Measurements from ENCODE around the gene RANBP10. TPM values are rescaled to one million over a fixed set of nuclear protein-coding genes. Genes with fewer than 3 reads are reported as not detected.
A peak's percentile ranks its signal among the peaks of the same experiment; 100 is the strongest.

Gene RANBP10
- 10 to 100 TPM in 1 of 2 donors, 1 to 10 TPM in 1; 9.8 to 12.8 TPM for total RNA-seq
- 10 to 100 TPM; 14.9 to 15.5 TPM for polyA plus RNA-seq

GRCh38 chr16:67806428-67807147, at the start of gene RANBP10, which contains the start of gene TSNAXIP1:
Gene RANBP10, minus strand, starts transcription at chr16:67806560. Its CDS starts 24 bp downstream, at chr16:67806536.
Gene TSNAXIP1, plus strand, starts transcription at chr16:67806889. Its CDS starts 261 bp downstream, at chr16:67807150.
- Histone ChIP-seq H3K4me3 (ENCODE audit: low read depth in 1 of 3, low read length in 3 of 3) (peak within 1 kb of the TSS; percentile 83 to 97 (median 85)), H3K36me3 (ENCODE audit: control insufficient read depth in 4 of 4, insufficient read depth in 3 of 4, low read depth in 1 of 4, low read length in 3 of 4) (peaks cover 0 to 10% (median 5%) of the 10 kb centered on the region in 4 donors), H3K9me3 (ENCODE audit: control insufficient read depth in 4 of 4, low read length in 3 of 4) (no peaks in the 10 kb centered on the region), H3K4me1 (ENCODE audit: control insufficient read depth in 4 of 4, insufficient read depth in 4 of 4, low read length in 3 of 4) (peaks cover 7 to 36% (median 30%) of the 10 kb centered on the region in 4 donors), H3K27ac (ENCODE audit: low read depth in 1 of 2, low read length in 2 of 2) (peak within 1 kb of the TSS; percentile 73 to 88), H3K27me3 (ENCODE audit: control insufficient read depth in 4 of 4, insufficient read depth in 4 of 4, low read length in 3 of 4) (no peaks in the 10 kb centered on the region), H3K9ac (ENCODE audit: low read depth in 1 of 2, low read length in 2 of 2) (peak within 1 kb of the TSS; percentile 71 to 89)
- WGBS: under 1% methylated on average over 54 of the region's 54 CpGs
- TF ChIP-seq HNF4G (IDR thresholded peaks at IDR 0.05) (peak; percentile 37), MAX (IDR thresholded peaks at IDR 0.05) (peak; percentile 77), HNF4A (conservative IDR thresholded peaks at IDR 0.05) (peak in 1 of 2 donors; percentile 57), ATF3 (IDR thresholded peaks at IDR 0.05) (peak; percentile 27), EGR1 (IDR thresholded peaks at IDR 0.05; ENCODE audit: low read depth in 2 of 2) (no peak), REST (IDR thresholded peaks at IDR 0.05) (peak; percentile 70), YY1 (IDR thresholded peaks at IDR 0.05) (peak; percentile 99), ZBTB33 (IDR thresholded peaks at IDR 0.05) (peak; percentile 66), FOXA2 (IDR thresholded peaks at IDR 0.05) (no peak), FOXA1 (IDR thresholded peaks at IDR 0.05) (peak; percentile 7), TAF1 (conservative IDR thresholded peaks at IDR 0.05) (peak; percentile 88), JUND (IDR thresholded peaks at IDR 0.05) (peak in 1 of 2 donors; percentile 46), GABPA (IDR thresholded peaks at IDR 0.05 in 1 of 2, conservative IDR thresholded peaks at IDR 0.05 in 1 of 2) (peak in 1 of 2 donors; percentile 7), RAD21 (IDR thresholded peaks at IDR 0.05) (peak in 1 of 2 donors; percentile 37), RXRA (IDR thresholded peaks at IDR 0.05) (peak; percentile 32 to 66), CTCF (IDR thresholded peaks at IDR 0.05; ENCODE audit: low read depth, low read length, missing input control) (no peak), NR2F2 (IDR thresholded peaks at IDR 0.05) (peak; percentile 38), SP1 (IDR thresholded peaks at IDR 0.05) (peak; percentile 89)
- DNase-seq (ENCODE audit: low spot score): peak; percentile 94

All from liver (tissue), 9 donors.